Right lobe of liver (tissue), 4 donors: ENCODE data around the gene EMX1.

Experiments used
- POLR2A ChIP-seq: fragments of 450-650 bp; IDR thresholded peaks from one replicate; pipeline ENCODE4 v1.6.1; 2017; ENCODE audit warnings: antibody characterized with exemption, mild to moderate bottlenecking
- TF ChIP-seq, protein P1 (sequence below), 4 donors: fragments of 200-600 bp in 3 of 4; fragments of 450-650 bp in 1 of 4; IDR thresholded peaks; one replicate each; pipeline versions ENCODE4 v1.5.1 to v1.8.0; 2016 to 2022; ENCODE audit warnings: antibody characterized with exemption in 4 of 4, mild to moderate bottlenecking in 2 of 4
- donor health status: DM: no; HTN: no; CAD: no.
- donor health status: DM: no; HTN: no; CAD: no.
- donor health status: DM: no; HTN: yes; CAD: no.

- TF ChIP-seq, protein P1, sequence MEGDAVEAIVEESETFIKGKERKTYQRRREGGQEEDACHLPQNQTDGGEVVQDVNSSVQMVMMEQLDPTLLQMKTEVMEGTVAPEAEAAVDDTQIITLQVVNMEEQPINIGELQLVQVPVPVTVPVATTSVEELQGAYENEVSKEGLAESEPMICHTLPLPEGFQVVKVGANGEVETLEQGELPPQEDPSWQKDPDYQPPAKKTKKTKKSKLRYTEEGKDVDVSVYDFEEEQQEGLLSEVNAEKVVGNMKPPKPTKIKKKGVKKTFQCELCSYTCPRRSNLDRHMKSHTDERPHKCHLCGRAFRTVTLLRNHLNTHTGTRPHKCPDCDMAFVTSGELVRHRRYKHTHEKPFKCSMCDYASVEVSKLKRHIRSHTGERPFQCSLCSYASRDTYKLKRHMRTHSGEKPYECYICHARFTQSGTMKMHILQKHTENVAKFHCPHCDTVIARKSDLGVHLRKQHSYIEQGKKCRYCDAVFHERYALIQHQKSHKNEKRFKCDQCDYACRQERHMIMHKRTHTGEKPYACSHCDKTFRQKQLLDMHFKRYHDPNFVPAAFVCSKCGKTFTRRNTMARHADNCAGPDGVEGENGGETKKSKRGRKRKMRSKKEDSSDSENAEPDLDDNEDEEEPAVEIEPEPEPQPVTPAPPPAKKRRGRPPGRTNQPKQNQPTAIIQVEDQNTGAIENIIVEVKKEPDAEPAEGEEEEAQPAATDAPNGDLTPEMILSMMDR (IDR thresholded peaks at IDR 0.05) = no peak
- TF ChIP-seq POLR2A = no peak
Observed at GRCh38 chr2:72950558-72951255, 33.4 kb downstream of the EMX1 start.
